DOHH2 (cell line): ENCODE results near the gene FGFBP3.
"Not testable (repeated sequence)": the region's sequence is repeated elsewhere in the genome, so short reads cannot be mapped to it uniquely, and the experiment has no call there.

Source experiments
- H3F3A ChIP-seq: fragments of 200-600 bp; sonication (generic), shearing (Covaris generic); 2 replicates; pipeline ENCODE4 v1.6.0; 2016; ENCODE audit warnings: antibody characterized with exemption, mild to moderate bottlenecking; ENCODE audit not compliant: control insufficient read depth, insufficient read depth
- H3K27ac ChIP-seq: fragments of 200-600 bp; sonication (generic); 2 replicates; pipeline ENCODE4 v1.5.1; 2014; ENCODE audit warnings: low read depth, mild to moderate bottlenecking, low read length, moderate library complexity
- H3K27me3 ChIP-seq: fragments of 200-600 bp; sonication (generic); 2 replicates; pipeline ENCODE4 v1.6.1; 2014; ENCODE audit warnings: mild to moderate bottlenecking, low read length, mixed read lengths; ENCODE audit not compliant: control insufficient read depth
- H3K36me3 ChIP-seq: fragments of 200-600 bp; sonication (generic); 2 replicates; pipeline ENCODE4 v1.6.1; 2014; ENCODE audit warnings: mild to moderate bottlenecking, low read length, moderate library complexity, mixed read lengths; ENCODE audit not compliant: control insufficient read depth
- H3K4me1 ChIP-seq: fragments of 200-600 bp; sonication (generic); 2 replicates; pipeline ENCODE4 v1.6.1; 2014; ENCODE audit warnings: mild to moderate bottlenecking, low read length, mixed read lengths; ENCODE audit not compliant: control insufficient read depth
- H3K4me2 ChIP-seq: fragments of 200-600 bp; sonication (generic); 2 replicates; pipeline ENCODE4 v1.6.0; 2014; ENCODE audit warnings: mild to moderate bottlenecking, low read length, moderate library complexity
- H3K4me3 ChIP-seq: fragments of 200-600 bp; sonication (generic); 2 replicates; pipeline ENCODE4 v1.5.1; 2014; ENCODE audit warnings: mild to moderate bottlenecking, low read length, mixed read lengths
- H3K79me2 ChIP-seq: fragments of 200-600 bp; sonication (generic); 2 replicates; pipeline ENCODE4 v1.6.1; 2014; ENCODE audit warnings: mild to moderate bottlenecking, low read length, mixed read lengths; ENCODE audit not compliant: control insufficient read depth
- H3K9me2 ChIP-seq: fragments of 200-600 bp; sonication (generic); replicated peaks from 2 replicates; pipeline ENCODE4 v1.6.1; 2014; ENCODE audit warnings: mild to moderate bottlenecking, low read length, mixed read lengths; ENCODE audit not compliant: control insufficient read depth
- H3K9me3 ChIP-seq: fragments of 200-600 bp; sonication (generic); 2 replicates; pipeline ENCODE4 v1.6.1; 2014; ENCODE audit warnings: antibody characterized with exemption, low read length, mixed read lengths; ENCODE audit not compliant: control insufficient read depth, insufficient read depth
- H4K20me1 ChIP-seq: fragments of 200-600 bp; sonication (generic); 2 replicates; pipeline ENCODE4 v1.6.0; 2014; ENCODE audit warnings: low read depth, mild to moderate bottlenecking, antibody characterized with exemption, low read length, moderate library complexity; ENCODE audit not compliant: control insufficient read depth, insufficient read depth
- EZH2phosphoT487 ChIP-seq: fragments of 200-600 bp; sonication (generic); IDR thresholded peaks from 2 replicates; pipeline ENCODE4 v1.6.1; 2017; ENCODE audit warnings: borderline replicate concordance, mild to moderate bottlenecking, antibody characterized with exemption, low read length, moderate library complexity, mixed read lengths
- TF ChIP-seq, protein P1 (sequence below): fragments of 200-600 bp; sonication (generic); IDR thresholded peaks from one replicate; pipeline ENCODE4 v1.5.1; 2014; ENCODE audit warnings: antibody characterized with exemption, mild to moderate bottlenecking, low read depth, low read length; ENCODE audit not compliant: poor library complexity, severe bottlenecking

FGFBP3 gene

DNA sequence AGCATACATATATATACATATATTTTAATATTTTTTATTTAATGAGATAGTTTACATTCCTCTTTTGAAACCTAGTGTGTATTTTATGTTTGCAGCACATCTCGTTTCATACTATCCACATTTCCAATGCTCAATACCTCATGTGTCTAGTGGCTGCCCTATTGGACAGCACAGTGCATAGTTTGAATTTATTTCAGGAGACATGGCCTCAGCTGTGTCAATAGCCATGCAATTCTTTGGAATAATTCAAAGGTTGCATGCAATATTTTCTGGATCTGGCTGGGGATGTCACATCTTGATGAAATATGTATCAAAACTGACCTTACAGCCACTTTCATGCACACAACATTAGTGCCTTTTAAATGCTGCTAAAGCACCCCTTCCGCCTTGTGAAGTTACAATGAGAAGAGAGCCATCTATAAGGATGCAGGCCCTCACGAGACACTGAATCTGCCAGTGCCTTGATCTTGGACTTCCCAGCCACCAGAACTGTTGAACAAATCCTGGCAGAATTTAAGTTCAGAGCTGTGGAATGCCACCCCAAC lies 13.0 kb downstream of the FGFBP3 start:
- no peaks in the 10 kb centered on the region for H3K36me3 ChIP-seq
- no peak for TF ChIP-seq EZH2phosphoT487
- TF ChIP-seq, protein P1, sequence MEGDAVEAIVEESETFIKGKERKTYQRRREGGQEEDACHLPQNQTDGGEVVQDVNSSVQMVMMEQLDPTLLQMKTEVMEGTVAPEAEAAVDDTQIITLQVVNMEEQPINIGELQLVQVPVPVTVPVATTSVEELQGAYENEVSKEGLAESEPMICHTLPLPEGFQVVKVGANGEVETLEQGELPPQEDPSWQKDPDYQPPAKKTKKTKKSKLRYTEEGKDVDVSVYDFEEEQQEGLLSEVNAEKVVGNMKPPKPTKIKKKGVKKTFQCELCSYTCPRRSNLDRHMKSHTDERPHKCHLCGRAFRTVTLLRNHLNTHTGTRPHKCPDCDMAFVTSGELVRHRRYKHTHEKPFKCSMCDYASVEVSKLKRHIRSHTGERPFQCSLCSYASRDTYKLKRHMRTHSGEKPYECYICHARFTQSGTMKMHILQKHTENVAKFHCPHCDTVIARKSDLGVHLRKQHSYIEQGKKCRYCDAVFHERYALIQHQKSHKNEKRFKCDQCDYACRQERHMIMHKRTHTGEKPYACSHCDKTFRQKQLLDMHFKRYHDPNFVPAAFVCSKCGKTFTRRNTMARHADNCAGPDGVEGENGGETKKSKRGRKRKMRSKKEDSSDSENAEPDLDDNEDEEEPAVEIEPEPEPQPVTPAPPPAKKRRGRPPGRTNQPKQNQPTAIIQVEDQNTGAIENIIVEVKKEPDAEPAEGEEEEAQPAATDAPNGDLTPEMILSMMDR: no peak
- no peaks in the 10 kb centered on the region for H3F3A ChIP-seq
- no peaks in the 10 kb centered on the region for H4K20me1 ChIP-seq
- H3K79me2 ChIP-seq: no peaks in the 10 kb centered on the region
- no peaks in the 10 kb centered on the region for H3K27me3 ChIP-seq
- no peaks in the 10 kb centered on the region for H3K9me3 ChIP-seq
- no peaks in the 10 kb centered on the region for H3K4me1 ChIP-seq
- no peaks in the 10 kb centered on the region for H3K9me2 ChIP-seq
- no peak overlapping the region for H3K27ac ChIP-seq
- H3K4me3 ChIP-seq: no peak overlapping the region
- no peak overlapping the region for H3K4me2 ChIP-seq

DNA sequence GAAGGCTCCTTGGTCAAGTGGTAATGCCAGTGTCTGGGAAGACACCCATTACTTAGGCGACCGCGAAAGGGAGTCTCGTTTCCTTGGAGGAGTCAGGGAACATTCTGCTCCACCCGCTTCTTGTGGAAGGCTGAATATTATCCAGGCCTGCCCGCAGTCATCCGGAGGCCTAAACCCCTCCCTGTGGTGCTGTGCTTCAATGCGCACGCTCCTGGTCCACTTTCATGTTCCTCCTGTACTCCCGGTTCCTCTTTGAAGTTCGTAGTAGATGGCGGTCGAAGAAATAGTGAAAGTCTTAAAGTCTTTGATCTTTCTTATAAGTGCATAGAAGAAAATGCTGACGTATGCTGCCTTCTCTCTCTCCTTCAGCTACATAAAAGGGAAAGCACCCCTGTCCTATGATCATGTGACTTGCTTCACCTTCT lies 15.0 kb downstream of the FGFBP3 start:
- not testable (repeated sequence) for H3K27ac ChIP-seq, H3K9me2 ChIP-seq, H4K20me1 ChIP-seq, H3K36me3 ChIP-seq, H3K4me3 ChIP-seq, H3F3A ChIP-seq, H3K9me3 ChIP-seq, H3K4me2 ChIP-seq, H3K27me3 ChIP-seq, H3K79me2 ChIP-seq, H3K4me1 ChIP-seq

DNA sequence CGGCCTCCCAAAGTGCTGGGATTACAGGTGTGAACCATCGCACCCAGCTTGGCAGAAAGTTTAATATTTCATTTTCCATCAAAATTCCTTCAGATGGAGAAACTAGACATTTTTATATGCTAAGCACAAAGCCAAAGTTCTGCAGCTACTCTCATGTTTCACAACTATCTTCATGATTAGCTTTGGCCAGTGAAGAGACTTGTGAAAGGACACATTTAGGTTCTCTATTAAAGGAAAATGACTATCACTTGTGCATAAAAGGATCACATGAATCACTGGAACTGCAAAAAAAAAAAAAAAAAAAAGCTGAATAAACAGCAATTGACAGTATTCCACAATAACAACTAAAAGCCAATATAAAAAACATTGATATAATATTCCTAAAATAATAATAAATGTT lies 16.2 kb downstream of the FGFBP3 start:
- TF ChIP-seq EZH2phosphoT487: no peak
- TF ChIP-seq, protein P1: no peak
- Histone ChIP-seq H3K36me3 (no peaks in the 10 kb centered on the region), H3K4me3 (no peak overlapping the region), H3K9me3 (no peaks in the 10 kb centered on the region), H4K20me1 (no peaks in the 10 kb centered on the region), H3K27ac (no peak overlapping the region), H3F3A (no peaks in the 10 kb centered on the region), H3K27me3 (peaks cover under 1% of the 10 kb centered on the region), H3K4me1 (peaks cover under 1% of the 10 kb centered on the region; the same call in 1 of the 2 replicates), H3K9me2 (no peaks in the 10 kb centered on the region), H3K4me2 (no peak overlapping the region), H3K79me2 (no peaks in the 10 kb centered on the region)

DNA sequence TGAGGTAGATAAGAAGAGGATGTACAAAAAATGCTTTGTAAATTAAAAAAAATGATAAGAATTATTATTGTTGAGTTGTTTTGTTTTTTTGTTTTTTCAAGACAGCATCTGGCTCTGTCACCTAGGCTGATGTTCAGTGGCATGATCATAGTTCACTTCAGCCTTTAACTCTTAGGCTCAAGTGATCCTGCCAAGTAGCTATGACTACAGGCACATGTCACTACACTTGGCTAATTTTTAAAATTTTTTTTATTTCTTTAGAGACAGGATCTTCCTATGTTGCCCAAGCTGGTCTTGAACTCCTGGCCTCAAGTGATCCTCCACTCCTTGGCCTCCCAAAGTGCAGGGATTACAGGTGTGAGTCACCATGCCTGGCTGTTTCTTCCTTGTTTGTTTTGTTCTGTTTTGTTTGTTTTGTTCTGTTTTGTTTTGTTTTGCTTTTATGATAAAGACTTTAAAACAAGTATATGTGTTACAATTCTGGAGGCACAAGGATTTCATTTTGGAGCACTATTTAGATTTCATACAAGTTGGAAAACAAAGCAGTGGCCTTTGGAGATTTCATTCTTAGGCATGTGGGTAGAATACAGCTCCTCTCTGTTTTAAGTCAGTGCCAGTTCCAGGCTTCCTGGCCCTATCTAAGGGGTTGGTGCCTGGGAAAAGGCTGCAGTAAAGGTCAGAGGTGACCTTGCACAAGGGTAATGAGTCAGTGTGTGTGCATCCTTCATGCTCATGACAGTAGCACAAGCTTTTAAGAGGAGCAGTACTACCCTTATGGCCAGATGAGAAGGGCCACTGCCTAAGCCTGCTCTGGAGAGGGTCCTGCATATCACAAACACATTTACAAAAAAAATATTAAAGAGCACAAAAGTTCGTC lies 17.9 kb downstream of the FGFBP3 start:
- TF ChIP-seq EZH2phosphoT487: no peak
- TF ChIP-seq, protein P1: no peak
- H3K9me3 ChIP-seq: no peaks in the 10 kb centered on the region
- no peaks in the 10 kb centered on the region for H4K20me1 ChIP-seq
- H3K9me2 ChIP-seq: no peaks in the 10 kb centered on the region
- H3K36me3 ChIP-seq: no peaks in the 10 kb centered on the region
- H3K27me3 ChIP-seq: peaks cover 13% of the 10 kb centered on the region
- H3K79me2 ChIP-seq: no peaks in the 10 kb centered on the region
- no peak overlapping the region for H3K27ac ChIP-seq
- no peak overlapping the region for H3K4me2 ChIP-seq
- H3F3A ChIP-seq: no peaks in the 10 kb centered on the region
- no peak overlapping the region for H3K4me3 ChIP-seq
- H3K4me1 ChIP-seq: peaks cover 12% of the 10 kb centered on the region
